SU-DHL-6 (cell line): Measurements from ENCODE around the gene FXYD4.

ENCODE experiments used
- H2AFZ ChIP-seq: fragments of 200-600 bp; sonication (generic); 2 replicates; pipeline ENCODE4 v1.6.1; 2014; ENCODE audit warnings: low read depth, mild to moderate bottlenecking, moderate library complexity, mixed read lengths, antibody characterized with exemption, low read length; ENCODE audit not compliant: severe bottlenecking
- H3F3A ChIP-seq: fragments of 200-600 bp; shearing (Covaris generic); 2 replicates; pipeline ENCODE4 v1.6.0; 2016; ENCODE audit warnings: antibody characterized with exemption, mild to moderate bottlenecking; ENCODE audit not compliant: insufficient read depth
- H3K27ac ChIP-seq: fragments of 200-600 bp; sonication (generic); 2 replicates; pipeline ENCODE4 v1.5.1; 2016; ENCODE audit warnings: low read depth, mild to moderate bottlenecking, low read length, moderate library complexity, mixed read lengths
- H3K27me3 ChIP-seq: fragments of 200-600 bp; sonication (generic), shearing (Covaris generic); 2 replicates; pipeline ENCODE4 v1.6.0; 2014; ENCODE audit warnings: mild to moderate bottlenecking, low read length
- H3K36me3 ChIP-seq: fragments of 200-600 bp; sonication (generic); 2 replicates; pipeline ENCODE4 v1.6.1; 2014; ENCODE audit warnings: mild to moderate bottlenecking, low read length, mixed read lengths
- H3K4me2 ChIP-seq: fragments of 300-600, 200-600 bp; shearing (Covaris generic), sonication (generic); 2 replicates; pipeline ENCODE4 v1.6.0; 2014; ENCODE audit warnings: low read length, low read depth, mild to moderate bottlenecking; ENCODE audit not compliant: poor library complexity, severe bottlenecking
- H3K4me3 ChIP-seq: fragments of 200-600 bp; sonication (generic); 2 replicates; pipeline ENCODE4 v1.5.1; 2014; ENCODE audit warnings: antibody characterized with exemption, low read length, mild to moderate bottlenecking, mixed read lengths; ENCODE audit not compliant: insufficient read depth, poor library complexity, severe bottlenecking
- H3K79me2 ChIP-seq: fragments of 200-600 bp; sonication (generic); 2 replicates; pipeline ENCODE4 v1.6.1; 2014; ENCODE audit warnings: mild to moderate bottlenecking, low read length, moderate library complexity; ENCODE audit not compliant: insufficient read depth
- H3K9ac ChIP-seq: fragments of 200-600 bp; sonication (generic); 2 replicates; pipeline ENCODE4 v1.7.0; 2014; ENCODE audit warnings: mild to moderate bottlenecking, low read length
- H3K9me2 ChIP-seq: fragments of 200-600 bp; sonication (generic); replicated peaks from 2 replicates; pipeline ENCODE4 v1.6.1; 2014; ENCODE audit warnings: low read length; ENCODE audit not compliant: insufficient read depth
- H3K9me3 ChIP-seq: fragments of 200-600 bp; sonication (generic); 2 replicates; pipeline ENCODE4 v1.6.1; 2014; ENCODE audit warnings: low read length, mixed read lengths; ENCODE audit not compliant: insufficient read depth
- H4K20me1 ChIP-seq: fragments of 200-600 bp; sonication (generic); 2 replicates; pipeline ENCODE4 v1.6.1; 2014; ENCODE audit warnings: low read depth, mild to moderate bottlenecking, antibody characterized with exemption, low read length, moderate library complexity, mixed read lengths
- CTCF ChIP-seq: fragments of 200-600 bp; sonication (generic); IDR thresholded peaks from one replicate; pipeline ENCODE4 v1.5.1; 2017; ENCODE audit warnings: antibody characterized with exemption, mild to moderate bottlenecking, low read length, moderate library complexity; ENCODE audit not compliant: insufficient read depth, poor library complexity, severe bottlenecking
- EZH2phosphoT487 ChIP-seq: fragments of 200-600 bp; sonication (generic), shearing (Covaris generic); conservative IDR thresholded peaks from 2 replicates; pipeline ENCODE4 v1.6.1; 2018; ENCODE audit warnings: mild to moderate bottlenecking, antibody characterized with exemption, low read length, moderate library complexity, mixed read lengths

Gene FXYD4

GRCh38 chr10:43407148-43407575 is 35.7 kb downstream of the FXYD4 start:
- H3K9me3 ChIP-seq = no peaks in the 10 kb centered on the region
- H3K27me3 ChIP-seq = no peaks in the 10 kb centered on the region
- peak overlapping the region; percentile 78 for H3K4me2 ChIP-seq
- H3K9me2 ChIP-seq = no peaks in the 10 kb centered on the region
- H3K9ac ChIP-seq = peak overlapping the region; percentile 100
- peak overlapping the region; percentile 96 for H3K27ac ChIP-seq
- TF ChIP-seq CTCF (no peak), EZH2phosphoT487 (no peak)
- peaks cover 13% of the 10 kb centered on the region for H3K36me3 ChIP-seq
- peaks cover 71% of the 10 kb centered on the region for H3K79me2 ChIP-seq
- peaks cover 48% of the 10 kb centered on the region for H3F3A ChIP-seq
- H2AFZ ChIP-seq = no peak overlapping the region
- H3K4me3 ChIP-seq = peak overlapping the region; percentile 86
- H4K20me1 ChIP-seq = peaks cover 14% of the 10 kb centered on the region; the same call in 1 of the 2 replicates

- peaks cover 14% of the 10 kb centered on the region; the same call in 1 of the 2 replicates for H4K20me1 ChIP-seq
- peak overlapping the region; percentile 100 for H3K9ac ChIP-seq
- H3K79me2 ChIP-seq = peaks cover 65% of the 10 kb centered on the region
- no peak overlapping the region for H2AFZ ChIP-seq
- H3K9me2 ChIP-seq = no peaks in the 10 kb centered on the region
- no peaks in the 10 kb centered on the region for H3K27me3 ChIP-seq
- H3F3A ChIP-seq = peaks cover 42% of the 10 kb centered on the region
- H3K4me2 ChIP-seq = peak overlapping the region; percentile 78
- peak overlapping the region; percentile 96 for H3K27ac ChIP-seq
- H3K9me3 ChIP-seq = no peaks in the 10 kb centered on the region
- TF ChIP-seq EZH2phosphoT487 (no peak), CTCF (peak; percentile 23)
- peak overlapping the region; percentile 86 for H3K4me3 ChIP-seq
- H3K36me3 ChIP-seq = peaks cover 13% of the 10 kb centered on the region
These were observed 36.3 kb downstream of the FXYD4 start for GRCh38 chr10:43407576-43408330.

GRCh38 chr10:43408331-43408709 is 36.9 kb downstream of the FXYD4 start:
- Histone ChIP-seq H3K4me3 (peak overlapping the region; percentile 86), H3K27ac (peak overlapping the region; percentile 96), H3K27me3 (no peaks in the 10 kb centered on the region), H3F3A (peaks cover 37% of the 10 kb centered on the region), H3K4me2 (peak overlapping the region; percentile 78), H3K9ac (peak overlapping the region; percentile 100), H4K20me1 (peaks cover 12% of the 10 kb centered on the region; the same call in 1 of the 2 replicates), H2AFZ (no peak overlapping the region), H3K9me2 (no peaks in the 10 kb centered on the region), H3K9me3 (no peaks in the 10 kb centered on the region), H3K79me2 (peaks cover 60% of the 10 kb centered on the region), H3K36me3 (peaks cover 11% of the 10 kb centered on the region)
- TF ChIP-seq CTCF (no peak), EZH2phosphoT487 (no peak)
